Panc1 (cell line): ENCODE results near the gene RALGAPA1.

ENCODE experiments used
- POLR2AphosphoS5 ChIP-seq: IDR thresholded peaks from 2 replicates; pipeline ENCODE4 v1.6.1; 2012; ENCODE audit warnings: mild to moderate bottlenecking, low read depth, low read length, moderate library complexity
- TCF7L2 ChIP-seq: IDR thresholded peaks from 2 replicates; pipeline ENCODE4 v1.6.1; 2011; ENCODE audit warnings: mild to moderate bottlenecking, low read depth, low read length, inconsistent platforms
- TF ChIP-seq, protein P1 (sequence below): fragments of 450-650 bp; IDR thresholded peaks from 2 replicates; pipeline ENCODE4 v1.5.1; 2017; ENCODE audit warnings: mild to moderate bottlenecking
- TF ChIP-seq, protein P2 (sequence below), 2 experiments: IDR thresholded peaks; 2 replicates each; pipeline ENCODE4 v1.6.1; 2011 to 2012; ENCODE audit warnings: low read depth in 2 of 2, control low read depth in 1 of 2, low read length in 1 of 2, mild to moderate bottlenecking in 1 of 2, moderate library complexity in 1 of 2; ENCODE audit not compliant: insufficient read depth in 1 of 2

DNA sequence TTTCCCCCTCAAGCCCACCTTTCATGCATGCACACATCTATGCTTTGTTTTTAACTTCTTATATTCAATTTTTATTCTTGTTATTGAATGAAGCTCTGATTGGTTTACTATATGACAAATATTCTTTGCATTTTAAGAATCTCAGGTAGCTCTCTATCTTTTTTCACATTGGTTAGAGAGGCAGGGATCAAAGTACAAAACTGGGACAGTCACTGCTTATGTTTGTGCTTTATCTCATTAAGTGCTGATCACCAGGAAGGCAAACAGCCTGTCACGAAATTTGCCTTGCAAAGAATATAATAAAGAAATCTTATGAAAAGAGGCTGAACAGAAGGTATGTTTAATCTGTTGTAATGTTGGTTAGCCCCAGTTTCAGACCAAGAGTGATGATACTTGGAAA, 304.8 kb downstream of the RALGAPA1 start:
- TF ChIP-seq, protein P1, sequence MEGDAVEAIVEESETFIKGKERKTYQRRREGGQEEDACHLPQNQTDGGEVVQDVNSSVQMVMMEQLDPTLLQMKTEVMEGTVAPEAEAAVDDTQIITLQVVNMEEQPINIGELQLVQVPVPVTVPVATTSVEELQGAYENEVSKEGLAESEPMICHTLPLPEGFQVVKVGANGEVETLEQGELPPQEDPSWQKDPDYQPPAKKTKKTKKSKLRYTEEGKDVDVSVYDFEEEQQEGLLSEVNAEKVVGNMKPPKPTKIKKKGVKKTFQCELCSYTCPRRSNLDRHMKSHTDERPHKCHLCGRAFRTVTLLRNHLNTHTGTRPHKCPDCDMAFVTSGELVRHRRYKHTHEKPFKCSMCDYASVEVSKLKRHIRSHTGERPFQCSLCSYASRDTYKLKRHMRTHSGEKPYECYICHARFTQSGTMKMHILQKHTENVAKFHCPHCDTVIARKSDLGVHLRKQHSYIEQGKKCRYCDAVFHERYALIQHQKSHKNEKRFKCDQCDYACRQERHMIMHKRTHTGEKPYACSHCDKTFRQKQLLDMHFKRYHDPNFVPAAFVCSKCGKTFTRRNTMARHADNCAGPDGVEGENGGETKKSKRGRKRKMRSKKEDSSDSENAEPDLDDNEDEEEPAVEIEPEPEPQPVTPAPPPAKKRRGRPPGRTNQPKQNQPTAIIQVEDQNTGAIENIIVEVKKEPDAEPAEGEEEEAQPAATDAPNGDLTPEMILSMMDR, result no peak
- TF ChIP-seq POLR2AphosphoS5, result no peak
- TF ChIP-seq, protein P2, sequence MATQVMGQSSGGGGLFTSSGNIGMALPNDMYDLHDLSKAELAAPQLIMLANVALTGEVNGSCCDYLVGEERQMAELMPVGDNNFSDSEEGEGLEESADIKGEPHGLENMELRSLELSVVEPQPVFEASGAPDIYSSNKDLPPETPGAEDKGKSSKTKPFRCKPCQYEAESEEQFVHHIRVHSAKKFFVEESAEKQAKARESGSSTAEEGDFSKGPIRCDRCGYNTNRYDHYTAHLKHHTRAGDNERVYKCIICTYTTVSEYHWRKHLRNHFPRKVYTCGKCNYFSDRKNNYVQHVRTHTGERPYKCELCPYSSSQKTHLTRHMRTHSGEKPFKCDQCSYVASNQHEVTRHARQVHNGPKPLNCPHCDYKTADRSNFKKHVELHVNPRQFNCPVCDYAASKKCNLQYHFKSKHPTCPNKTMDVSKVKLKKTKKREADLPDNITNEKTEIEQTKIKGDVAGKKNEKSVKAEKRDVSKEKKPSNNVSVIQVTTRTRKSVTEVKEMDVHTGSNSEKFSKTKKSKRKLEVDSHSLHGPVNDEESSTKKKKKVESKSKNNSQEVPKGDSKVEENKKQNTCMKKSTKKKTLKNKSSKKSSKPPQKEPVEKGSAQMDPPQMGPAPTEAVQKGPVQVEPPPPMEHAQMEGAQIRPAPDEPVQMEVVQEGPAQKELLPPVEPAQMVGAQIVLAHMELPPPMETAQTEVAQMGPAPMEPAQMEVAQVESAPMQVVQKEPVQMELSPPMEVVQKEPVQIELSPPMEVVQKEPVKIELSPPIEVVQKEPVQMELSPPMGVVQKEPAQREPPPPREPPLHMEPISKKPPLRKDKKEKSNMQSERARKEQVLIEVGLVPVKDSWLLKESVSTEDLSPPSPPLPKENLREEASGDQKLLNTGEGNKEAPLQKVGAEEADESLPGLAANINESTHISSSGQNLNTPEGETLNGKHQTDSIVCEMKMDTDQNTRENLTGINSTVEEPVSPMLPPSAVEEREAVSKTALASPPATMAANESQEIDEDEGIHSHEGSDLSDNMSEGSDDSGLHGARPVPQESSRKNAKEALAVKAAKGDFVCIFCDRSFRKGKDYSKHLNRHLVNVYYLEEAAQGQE (IDR thresholded peaks at IDR 0.05; ENCODE audit: insufficient read depth in 1 of 2, low read depth in 2 of 2, low read length in 1 of 2), result no peak
- no peak for TF ChIP-seq TCF7L2
